Measurements from ENCODE around the gene ROBO2.

ROBO2 gene

DNA sequence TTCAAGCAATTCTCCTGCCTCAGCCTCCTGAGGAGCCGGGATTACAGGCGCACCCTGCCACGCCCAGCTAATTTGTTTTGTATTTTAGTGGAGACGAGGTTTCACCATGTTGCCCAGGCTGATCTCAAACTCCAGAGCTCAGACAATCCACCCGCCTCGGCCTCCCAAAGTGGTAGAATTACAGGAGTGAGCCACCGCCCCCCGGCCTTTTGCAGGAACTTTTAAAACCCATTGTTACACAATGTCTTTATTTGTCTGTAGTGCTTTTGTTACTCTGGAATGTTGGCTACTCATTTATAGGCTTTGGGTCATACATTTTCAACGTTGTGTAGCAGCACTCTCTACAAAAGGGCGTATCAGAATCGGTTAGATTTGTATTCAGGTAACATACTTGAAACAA is 499.1 kb downstream of the ROBO2 start:
- no peak overlapping the region for H3K4me3 ChIP-seq (ENCODE audit: low read length)
- DNase-seq (ENCODE audit: low read depth) = no peak
- TF ChIP-seq, protein P1, sequence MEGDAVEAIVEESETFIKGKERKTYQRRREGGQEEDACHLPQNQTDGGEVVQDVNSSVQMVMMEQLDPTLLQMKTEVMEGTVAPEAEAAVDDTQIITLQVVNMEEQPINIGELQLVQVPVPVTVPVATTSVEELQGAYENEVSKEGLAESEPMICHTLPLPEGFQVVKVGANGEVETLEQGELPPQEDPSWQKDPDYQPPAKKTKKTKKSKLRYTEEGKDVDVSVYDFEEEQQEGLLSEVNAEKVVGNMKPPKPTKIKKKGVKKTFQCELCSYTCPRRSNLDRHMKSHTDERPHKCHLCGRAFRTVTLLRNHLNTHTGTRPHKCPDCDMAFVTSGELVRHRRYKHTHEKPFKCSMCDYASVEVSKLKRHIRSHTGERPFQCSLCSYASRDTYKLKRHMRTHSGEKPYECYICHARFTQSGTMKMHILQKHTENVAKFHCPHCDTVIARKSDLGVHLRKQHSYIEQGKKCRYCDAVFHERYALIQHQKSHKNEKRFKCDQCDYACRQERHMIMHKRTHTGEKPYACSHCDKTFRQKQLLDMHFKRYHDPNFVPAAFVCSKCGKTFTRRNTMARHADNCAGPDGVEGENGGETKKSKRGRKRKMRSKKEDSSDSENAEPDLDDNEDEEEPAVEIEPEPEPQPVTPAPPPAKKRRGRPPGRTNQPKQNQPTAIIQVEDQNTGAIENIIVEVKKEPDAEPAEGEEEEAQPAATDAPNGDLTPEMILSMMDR (IDR thresholded peaks at IDR 0.05; ENCODE audit: insufficient read depth, low read depth, low read length, missing control alignments) = no peak

DNA sequence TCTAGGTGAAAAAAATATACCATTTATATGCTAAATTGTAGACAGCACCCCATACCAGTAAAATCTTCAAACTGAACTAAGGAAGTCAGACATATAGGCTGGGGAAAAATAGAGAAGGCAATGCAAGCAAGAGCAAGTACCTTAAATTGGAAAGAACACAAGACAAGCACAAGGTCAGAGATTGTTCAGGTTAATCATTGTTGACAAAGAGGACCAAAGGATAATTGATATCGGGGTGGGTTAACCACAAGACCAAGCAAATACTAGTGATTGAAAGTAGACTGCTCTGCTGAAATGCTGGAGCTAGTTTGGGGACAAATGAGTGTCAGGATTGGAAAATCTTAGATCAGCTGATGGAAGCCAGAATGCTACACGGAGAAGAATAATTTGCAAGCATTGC is 499.8 kb downstream of the ROBO2 start:
- TF ChIP-seq, protein P1 (IDR thresholded peaks at IDR 0.05; ENCODE audit: insufficient read depth, low read depth, low read length, missing control alignments) = no peak
- DNase-seq (ENCODE audit: low read depth) = no peak

GRCh38 chr3:77541203-77541922 is 501.5 kb downstream of the ROBO2 start:
- TF ChIP-seq, protein P1 (IDR thresholded peaks at IDR 0.05; ENCODE audit: insufficient read depth, low read depth, low read length, missing control alignments) = no peak

More for the DNA sequence above, 499.8 kb downstream of the ROBO2 start:
- H3K4me3 ChIP-seq (ENCODE audit: low read length) = no peak overlapping the region

DNA sequence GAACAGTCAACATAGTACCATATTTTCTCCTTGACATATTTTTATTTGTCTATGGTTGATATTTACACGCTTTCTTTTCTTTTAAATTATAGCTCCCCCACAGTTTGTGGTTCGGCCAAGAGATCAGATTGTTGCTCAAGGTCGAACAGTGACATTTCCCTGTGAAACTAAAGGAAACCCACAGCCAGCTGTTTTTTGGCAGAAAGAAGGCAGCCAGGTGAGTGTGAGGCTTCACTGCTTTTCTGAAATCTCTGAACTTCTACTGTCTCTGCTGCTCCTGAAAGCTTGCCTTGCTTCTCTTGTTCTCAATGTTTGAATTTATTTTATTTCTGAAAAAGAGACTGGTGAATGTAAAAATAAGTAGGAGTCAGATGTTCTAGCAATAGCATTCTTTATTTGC is 506.3 kb downstream of the ROBO2 start:
- H3K4me3 ChIP-seq (ENCODE audit: low read length) = no peak overlapping the region
- TF ChIP-seq, protein P1 (IDR thresholded peaks at IDR 0.05; ENCODE audit: insufficient read depth, low read depth, low read length, missing control alignments) = no peak
- no peak for DNase-seq (ENCODE audit: low read depth)

More at GRCh38 chr3:77541203-77541922, 501.5 kb downstream of the ROBO2 start:
- no peak for DNase-seq (ENCODE audit: low read depth)
- H3K4me3 ChIP-seq (ENCODE audit: low read length) = no peak overlapping the region

GRCh38 chr3:77549034-77549433 is 509.1 kb downstream of the ROBO2 start:
- DNase-seq (ENCODE audit: low read depth) = no peak
- TF ChIP-seq, protein P1 (IDR thresholded peaks at IDR 0.05; ENCODE audit: insufficient read depth, low read depth, low read length, missing control alignments) = no peak
- no peak overlapping the region for H3K4me3 ChIP-seq (ENCODE audit: low read length)

- TF ChIP-seq, protein P1 (IDR thresholded peaks at IDR 0.05; ENCODE audit: insufficient read depth, low read depth, low read length, missing control alignments) = no peak
- no peak for DNase-seq (ENCODE audit: low read depth)
- no peak overlapping the region for H3K4me3 ChIP-seq (ENCODE audit: low read length)
Observed at GRCh38 chr3:77553240-77553639, 513.3 kb downstream of the ROBO2 start.

GRCh38 chr3:77562089-77562488 is 522.2 kb downstream of the ROBO2 start:
- H3K4me3 ChIP-seq (ENCODE audit: low read length) = no peak overlapping the region
- DNase-seq (ENCODE audit: low read depth) = no peak
- TF ChIP-seq, protein P1 (IDR thresholded peaks at IDR 0.05; ENCODE audit: insufficient read depth, low read depth, low read length, missing control alignments) = no peak
